HEK293 (cell line): Measurements from ENCODE around the gene OSGEPL1.

Source experiments
- SALL2 ChIP-seq: fragments of 450-650 bp; formaldehyde crosslinking; IDR thresholded peaks from 2 replicates; pipeline ENCODE4 v1.5.0; 2017; ENCODE audit warnings: missing biosample characterization, mild to moderate bottlenecking, missing genetic modification characterization, borderline replicate concordance
- ZBTB11 ChIP-seq: fragments of 450-650 bp; formaldehyde crosslinking; conservative IDR thresholded peaks from 2 replicates; pipeline ENCODE4 v1.5.1; 2016; ENCODE audit warnings: low read depth, missing biosample characterization, missing genetic modification characterization
- ZNF311 ChIP-seq: fragments of 450-650 bp; formaldehyde crosslinking; IDR thresholded peaks from 2 replicates; pipeline ENCODE4 v1.5.1; 2017; ENCODE audit warnings: missing biosample characterization, missing genetic modification characterization, borderline replicate concordance
- ZNF488 ChIP-seq: fragments of 450-650 bp; formaldehyde crosslinking; IDR thresholded peaks from 2 replicates; pipeline ENCODE4 v1.5.1; 2016; ENCODE audit warnings: missing biosample characterization, missing genetic modification characterization

- no peak for TF ChIP-seq ZNF311 (tag by site-specific recombination)
- no peak for TF ChIP-seq SALL2 (tag by site-specific recombination)
- TF ChIP-seq ZBTB11 (tag by site-specific recombination): no peak
- TF ChIP-seq ZNF488 (tag by site-specific recombination): no peak
Observed at GRCh38 chr2:189698020-189698887, 64.3 kb downstream of the OSGEPL1 start.
